HG03378 (cell line): ENCODE measurements around the gene RMI2.
A peak's percentile ranks its signal among the peaks of the same experiment; 100 is the strongest.
"Not testable (repeated sequence)": the region's sequence is repeated elsewhere in the genome, so short reads cannot be mapped to it uniquely, and the experiment has no call there.

Source experiments
- ATAC-seq: cut with Tn5 transposase; IDR thresholded peaks from one replicate; pipeline ENCODE4 v1.9.1; 2021; ENCODE audit warnings: mild to moderate bottlenecking, moderate library complexity; ENCODE audit not compliant: unreplicated experiment

Gene RMI2

GRCh38 chr16:11350921-11351335 is 5.7 kb downstream of the RMI2 start:
- no peak for ATAC-seq

GRCh38 chr16:11353158-11353557 is 7.9 kb downstream of the RMI2 start:
- ATAC-seq, result no peak

- ATAC-seq, result peak; percentile 18
Measured at GRCh38 chr16:11354407-11354732, 9.1 kb downstream of the RMI2 start.

- ATAC-seq, result peak; percentile 63
Measured at GRCh38 chr16:11354733-11355574, 9.7 kb downstream of the RMI2 start.

GRCh38 chr16:11355862-11356261 is 10.6 kb downstream of the RMI2 start:
- ATAC-seq, result no peak

- no peak for ATAC-seq
Measured at GRCh38 chr16:11356573-11357331, 11.5 kb downstream of the RMI2 start.

- no peak for ATAC-seq
Measured at GRCh38 chr16:11358531-11358930, 13.3 kb downstream of the RMI2 start.

- no peak for ATAC-seq
Measured at GRCh38 chr16:11359370-11359769, 14.1 kb downstream of the RMI2 start.

GRCh38 chr16:11360641-11361373 is 15.5 kb downstream of the RMI2 start:
- ATAC-seq, result no peak

- no peak for ATAC-seq
Measured at GRCh38 chr16:11361701-11362451, 16.6 kb downstream of the RMI2 start.

GRCh38 chr16:11363927-11364258 is 18.6 kb downstream of the RMI2 start:
- ATAC-seq, result no peak

GRCh38 chr16:11367483-11367906 is 22.2 kb downstream of the RMI2 start:
- ATAC-seq, result no peak

GRCh38 chr16:11370084-11370931 is 25.0 kb downstream of the RMI2 start:
- no peak for ATAC-seq

- not testable (repeated sequence) for ATAC-seq
Measured at GRCh38 chr16:11370932-11371279, 25.6 kb downstream of the RMI2 start.

GRCh38 chr16:11372073-11372828 is 27.0 kb downstream of the RMI2 start:
- no peak for ATAC-seq

GRCh38 chr16:11372829-11373306 is 27.6 kb downstream of the RMI2 start:
- no peak for ATAC-seq

- no peak for ATAC-seq
Measured at GRCh38 chr16:11374255-11374654, 29.0 kb downstream of the RMI2 start.

GRCh38 chr16:11377154-11377553 is 31.9 kb downstream of the RMI2 start:
- no peak for ATAC-seq

- ATAC-seq, result not testable (repeated sequence)
Measured at GRCh38 chr16:11378951-11379350, 33.7 kb downstream of the RMI2 start.
